Adrenal gland (tissue), 5 donors: ENCODE measurements around the gene SETD4.

Source experiments
- CTCF ChIP-seq, 6 experiments: fragments of 450-650 bp in 4 of 6; fragments of 200-600 bp in 2 of 6; sonication (generic) in 1 of 6; IDR thresholded peaks; 1 replicate in 5 of 6; 2 replicates in 1 of 6; pipeline versions ENCODE4 v1.5.1 to v1.8.0; 2016 to 2021; ENCODE audit warnings: antibody characterized with exemption in 6 of 6, mild to moderate bottlenecking in 2 of 6, moderate library complexity in 1 of 6
- POLR2A ChIP-seq, 2 donors: fragments of 450-650 bp; IDR thresholded peaks; one replicate each; pipeline ENCODE4 v1.6.1; 2017; ENCODE audit warnings: antibody characterized with exemption in 2 of 2, mild to moderate bottlenecking in 2 of 2, moderate library complexity in 1 of 2
- donor health status: DM: no; HTN: no; CAD: no.

- TF ChIP-seq CTCF (IDR thresholded peaks at IDR 0.05) (no peak), POLR2A (IDR thresholded peaks at IDR 0.05) (no peak)
These were observed 75.5 kb downstream of the SETD4 start for GRCh38 chr21:35984654-35985361.
